Gastrocnemius medialis (tissue), 4 donors: ENCODE measurements around the gene DDX41.

Experiments
- POLR2A ChIP-seq, 2 donors: fragments of 450-650 bp; IDR thresholded peaks; one replicate each; pipeline ENCODE4 v1.6.1; 2017; ENCODE audit warnings: antibody characterized with exemption in 2 of 2, mild to moderate bottlenecking in 2 of 2, moderate library complexity in 2 of 2
- TF ChIP-seq, protein P1 (sequence below), 5 experiments: fragments of 450-650 bp in 3 of 5; fragments of 200-600 bp in 2 of 5; sonication (generic) in 2 of 5; IDR thresholded peaks in 4 of 5; conservative IDR thresholded peaks in 1 of 5; 1 replicate in 4 of 5; 2 replicates in 1 of 5; pipeline ENCODE4 v1.5.1; 2016 to 2019; ENCODE audit warnings: antibody characterized with exemption in 5 of 5, mild to moderate bottlenecking in 3 of 5, moderate library complexity in 3 of 5

DNA sequence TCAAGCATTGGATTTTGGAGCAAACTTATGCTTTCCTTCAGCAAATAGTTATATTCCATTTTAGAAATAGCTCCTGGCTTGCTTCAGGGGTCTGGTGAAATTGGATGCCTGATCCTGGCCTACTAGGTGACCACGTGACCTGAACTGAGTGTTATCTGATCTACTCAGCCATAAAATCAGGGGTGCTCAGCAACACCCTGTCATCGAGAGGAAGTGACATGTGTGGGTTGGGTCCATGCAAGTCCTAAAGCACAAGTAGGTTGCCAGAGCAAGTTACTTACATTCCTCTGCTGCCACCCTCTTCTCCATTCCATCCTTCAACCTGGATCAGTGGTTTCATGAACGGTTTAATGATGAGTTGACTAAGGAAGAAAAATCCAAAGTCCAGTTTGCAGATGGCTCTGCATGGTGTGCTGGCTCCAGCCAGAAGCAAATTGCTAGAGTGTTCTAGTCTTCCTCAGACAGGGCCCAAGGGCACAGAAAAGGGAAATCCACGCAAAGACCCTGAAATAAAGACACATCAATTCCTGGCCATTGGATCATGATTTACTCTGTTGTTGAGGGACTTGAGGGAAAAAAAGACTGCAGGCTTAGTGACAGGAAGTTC is 40.4 kb upstream of the DDX41 start:
- TF ChIP-seq, protein P1, sequence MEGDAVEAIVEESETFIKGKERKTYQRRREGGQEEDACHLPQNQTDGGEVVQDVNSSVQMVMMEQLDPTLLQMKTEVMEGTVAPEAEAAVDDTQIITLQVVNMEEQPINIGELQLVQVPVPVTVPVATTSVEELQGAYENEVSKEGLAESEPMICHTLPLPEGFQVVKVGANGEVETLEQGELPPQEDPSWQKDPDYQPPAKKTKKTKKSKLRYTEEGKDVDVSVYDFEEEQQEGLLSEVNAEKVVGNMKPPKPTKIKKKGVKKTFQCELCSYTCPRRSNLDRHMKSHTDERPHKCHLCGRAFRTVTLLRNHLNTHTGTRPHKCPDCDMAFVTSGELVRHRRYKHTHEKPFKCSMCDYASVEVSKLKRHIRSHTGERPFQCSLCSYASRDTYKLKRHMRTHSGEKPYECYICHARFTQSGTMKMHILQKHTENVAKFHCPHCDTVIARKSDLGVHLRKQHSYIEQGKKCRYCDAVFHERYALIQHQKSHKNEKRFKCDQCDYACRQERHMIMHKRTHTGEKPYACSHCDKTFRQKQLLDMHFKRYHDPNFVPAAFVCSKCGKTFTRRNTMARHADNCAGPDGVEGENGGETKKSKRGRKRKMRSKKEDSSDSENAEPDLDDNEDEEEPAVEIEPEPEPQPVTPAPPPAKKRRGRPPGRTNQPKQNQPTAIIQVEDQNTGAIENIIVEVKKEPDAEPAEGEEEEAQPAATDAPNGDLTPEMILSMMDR (IDR thresholded peaks at IDR 0.05 in 4 of 5, conservative IDR thresholded peaks at IDR 0.05 in 1 of 5) = no peak
- TF ChIP-seq POLR2A (IDR thresholded peaks at IDR 0.05) = no peak
